Heart right ventricle (tissue), 16 donors: ENCODE results near the gene PSMB4. TPM values are rescaled to one million over a fixed set of nuclear protein-coding genes. Genes with fewer than 3 reads are reported as not detected.

Experiments used
- ATAC-seq, 8 donors: fragments of 200-7000 bp; cut with Tn5 transposase; one replicate each; pipeline ENCODE4 v1.9.1; 2020; ENCODE audit warnings: mild to moderate bottlenecking in 8 of 8, moderate library complexity in 8 of 8, moderate number of reproducible peaks in 1 of 8
- DNase-seq, 2 donors: peaks; one replicate each; pipeline ENCODE4 v3.0.0-alpha.2; 2020
- H3K27ac ChIP-seq, 10 donors: fragments of 200-600 bp; sonication (generic) in 2 of 10; one replicate each; pipeline versions ENCODE4 v1.5.0 to v1.8.0; 2020 to 2022; ENCODE audit warnings: mild to moderate bottlenecking in 3 of 10
- H3K27me3 ChIP-seq, 7 donors: fragments of 200-600 bp; one replicate each; pipeline ENCODE4 v1.8.0; 2021 to 2022; ENCODE audit warnings: mild to moderate bottlenecking in 2 of 7
- H3K36me3 ChIP-seq, 9 donors: fragments of 200-600 bp; sonication (generic) in 1 of 9; one replicate each; pipeline versions ENCODE4 v1.5.0 to v1.8.0; 2020 to 2022; ENCODE audit warnings: mild to moderate bottlenecking in 2 of 9
- H3K4me1 ChIP-seq, 9 donors: fragments of 200-600 bp; sonication (generic) in 1 of 9; one replicate each; pipeline versions ENCODE4 v1.5.0 to v1.8.0; 2020 to 2022; ENCODE audit warnings: mild to moderate bottlenecking in 4 of 9
- H3K4me3 ChIP-seq, 10 donors: fragments of 200-600 bp; sonication (generic) in 2 of 10; one replicate each; pipeline versions ENCODE4 v1.5.0 to v1.8.0; 2020 to 2022; ENCODE audit warnings: mild to moderate bottlenecking in 7 of 10, moderate library complexity in 2 of 10
- H3K9me3 ChIP-seq, 11 donors: fragments of 200-600 bp in 10 of 11; sonication (generic) in 2 of 11; one replicate each; pipeline versions ENCODE4 v1.5.0 to v1.8.0; 2013 to 2022; ENCODE audit warnings: mild to moderate bottlenecking in 2 of 11, control low read depth in 1 of 11, moderate library complexity in 1 of 11
- CTCF ChIP-seq, 9 donors: fragments of 200-600 bp; sonication (generic) in 2 of 9; IDR thresholded peaks; one replicate each; pipeline versions ENCODE4 v1.5.0 to v1.8.0; 2021 to 2022; ENCODE audit warnings: antibody characterized with exemption in 9 of 9, mild to moderate bottlenecking in 5 of 9, moderate library complexity in 1 of 9
- WGBS, 2 donors: extraction: QIAGEN DNeasy Blood & Tissue Kit; methylation state at CpG; one replicate each; pipeline ENCODE4 v1.1.7; 2013; ENCODE audit warnings: inconsistent platforms in 1 of 2; 5-methylcytosine and 5-hydroxymethylcytosine counted together
- intact Hi-C, 10 donors: fragments of 100-400 bp; cut with DNase I; formaldehyde crosslinking; loops; one replicate each; pipeline versions ENCODE4 v1.11.1 to v1.14.2; 2022
- polyA plus RNA-seq, 2 donors: library from polyadenylated mRNA; stranded (reverse); fragments of 200-250 nt; gene quantifications; one replicate each; pipeline ENCODE4 v1.2.3, GENCODE V29; 2013
- total RNA-seq, 10 donors: library from RNA; stranded (reverse); fragmentation: NEBNext Ultra II Directional in 3 of 10; extraction: Animal tissue kit (Norgen Biotek cat#: 25700) in 3 of 10; gene quantifications; one replicate each; pipeline versions ENCODE4 v1.2.1 to v1.2.4, GENCODE V29; 2021 to 2023
- donor health status: Arrhythmogenic right ventricular cardiomyopathy.
- donor health status: ischemic (EF 13 %, LVEDD 7.1; RV severe dilation, severe dysfunction).
- donor health status: healthy with polysubstance abuse.
- donor health status: DM: no; HTN: yes; CAD: no.
- donor health status: DM: no; HTN: no; CAD: no.
- donor health status: ischemic (EF 25% LVEDD 6.9; RV normal size, moderate dysfunction).
- donor health status: ischemic (EF 25% LVEDD 5.7; RV mildly dilated, moderate dysfunction).
- donor health status: healthy.
- donor health status: DM: yes; HTN: yes; CAD: no.
- donor health status: Ischemic cardiomyopathy.
- donor health status: ischemic (EF 35%, LVEDD 5.7; RV mildly dilated, moderate dysfunction).
- donor health status: nonischemic (EF 11% LVEDD 7.7; RV severe dilation, severe dysfunction).
- donor health status: DM: yes; HTN: yes; CAD: no.
- donor health status: PGD.
- donor health status: ischemic (EF 29% LVEDD 5.4; RV normal size, mild dysfunction).
- donor health status: nonischemic (EF 23%, LVEDD 6.1; RV moderate dilation, normal function).

PSMB4 gene
- total and polyA plus RNA-seq, 12 donors = 169 to 441 (median 209) TPM

DNA sequence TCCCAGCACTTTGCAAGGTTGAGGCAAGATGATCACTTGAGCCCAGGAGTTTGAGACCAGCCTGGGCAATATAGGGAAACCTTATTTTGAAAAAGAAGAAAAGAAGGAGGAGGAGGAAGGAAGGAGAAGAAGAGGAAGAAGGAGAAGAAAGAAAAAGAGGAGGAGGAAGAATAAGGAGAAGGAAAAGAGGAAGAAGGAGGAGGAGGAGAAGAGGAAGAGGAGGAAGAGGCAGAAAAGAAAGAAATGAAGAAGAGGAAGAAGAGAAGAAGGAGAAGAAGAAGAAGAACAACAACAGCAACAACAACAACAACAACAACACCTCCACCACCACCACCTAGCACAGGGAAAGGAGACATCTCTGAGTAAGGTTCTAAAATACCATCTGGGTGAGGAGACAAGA lies 37.5 kb upstream of the PSMB4 start:
- TF ChIP-seq CTCF (IDR thresholded peaks at IDR 0.05) = no peak
- peaks cover 0 to 11% (median 3%) of the 10 kb centered on the region in 11 donors for H3K9me3 ChIP-seq
- no peak overlapping the region for H3K4me3 ChIP-seq
- H3K36me3 ChIP-seq = peaks cover 0 to 44% (median 15%) of the 10 kb centered on the region in 9 donors
- DNase-seq (no peak), ATAC-seq (no peak)
- intact Hi-C loops = loop anchor here in 2 of 10 donors (5.0 kb wide), 2 partner anchors 35 to 55 kb away; partner anchors contain the start of gene PSMB4 (in 1 of the 2)
- no peaks in the 10 kb centered on the region for H3K27me3 ChIP-seq
- H3K4me1 ChIP-seq = peaks cover 0 to 2% (median 0%) of the 10 kb centered on the region in 9 donors
- no peak overlapping the region for H3K27ac ChIP-seq

DNA sequence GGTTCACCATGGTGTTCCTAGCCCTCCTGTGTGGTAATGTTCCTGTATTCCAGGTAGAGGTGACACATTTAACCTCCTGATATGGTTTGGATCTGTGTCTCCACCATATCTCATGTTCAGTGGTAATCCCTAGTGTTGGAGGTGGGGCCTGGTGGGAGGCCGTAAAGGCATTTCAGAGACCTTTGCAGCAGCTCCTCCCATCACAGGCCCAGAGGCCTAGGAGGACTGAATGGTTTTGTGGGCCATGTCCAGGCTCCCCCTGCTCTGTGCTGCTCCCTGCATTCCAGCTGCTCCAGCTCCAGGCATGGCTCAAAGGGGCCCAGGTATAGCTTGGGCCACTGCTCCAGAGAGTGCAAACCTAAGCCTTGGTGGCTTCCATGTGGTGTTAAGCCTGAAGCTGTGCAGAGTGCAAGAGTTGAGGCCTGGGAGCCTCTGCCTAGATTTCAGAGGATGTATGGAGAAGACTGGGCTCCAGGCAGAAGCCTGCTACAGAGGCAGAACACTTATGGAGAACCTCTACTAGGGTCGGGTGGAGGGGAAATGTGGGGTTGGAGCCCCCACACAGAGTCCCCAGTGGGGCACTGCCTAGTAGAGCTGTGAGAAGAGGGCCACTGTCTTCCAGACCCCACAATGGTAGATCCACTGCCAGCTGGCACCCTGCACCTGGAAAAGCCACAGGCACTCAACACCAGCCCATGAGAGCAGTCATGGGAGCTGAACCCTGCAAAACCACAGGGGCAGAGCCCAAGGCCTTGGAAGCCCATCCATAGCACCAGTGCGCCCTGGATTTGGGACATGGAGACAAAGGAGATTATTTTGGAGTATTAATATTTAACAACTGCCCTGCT lies 36.8 kb upstream of the PSMB4 start:
- Histone ChIP-seq H3K4me3 (no peak overlapping the region), H3K4me1 (peaks cover 0 to 6% (median 2%) of the 10 kb centered on the region in 9 donors), H3K27me3 (no peaks in the 10 kb centered on the region), H3K27ac (no peak overlapping the region), H3K36me3 (peaks cover 0 to 47% (median 15%) of the 10 kb centered on the region in 9 donors), H3K9me3 (peaks cover 0 to 11% (median 3%) of the 10 kb centered on the region in 11 donors)
- no peak for TF ChIP-seq CTCF (IDR thresholded peaks at IDR 0.05)
- DNase-seq (no peak), ATAC-seq (no peak)
- WGBS, 2 donors = 95 to 96% methylated on average over 3 of the region's 3 CpGs
- intact Hi-C loops = loop anchor here in 2 of 10 donors (5.0 kb wide), 2 partner anchors 35 to 55 kb away; partner anchors contain the start of gene PSMB4 (in 1 of the 2)

DNA sequence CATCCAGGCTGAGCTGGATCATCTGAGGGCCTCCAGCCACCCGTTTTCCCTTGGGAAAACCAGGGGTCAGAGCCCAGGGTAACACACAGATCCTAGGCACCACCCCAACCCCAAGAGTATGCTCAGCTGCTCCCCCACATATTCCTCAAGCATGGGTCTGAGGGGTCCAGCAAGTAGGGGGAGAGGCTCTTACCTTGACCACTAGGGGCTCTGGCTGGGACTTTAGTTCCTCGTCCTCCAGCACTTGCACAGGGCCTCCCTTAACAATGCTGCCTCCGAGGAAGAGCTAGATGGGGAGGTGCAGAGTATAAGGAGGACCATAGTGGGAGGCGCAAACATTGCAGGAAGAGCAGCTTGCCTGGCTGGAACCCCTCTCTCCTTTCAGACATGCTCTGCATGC lies 34.4 kb upstream of the PSMB4 start:
- DNase-seq (no peak), ATAC-seq (no peak)
- Histone ChIP-seq H3K27ac (no peak overlapping the region), H3K27me3 (no peaks in the 10 kb centered on the region), H3K9me3 (peaks cover 0 to 11% (median 3%) of the 10 kb centered on the region in 11 donors), H3K4me3 (no peak overlapping the region), H3K4me1 (peaks cover 9 to 31% (median 25%) of the 10 kb centered on the region in 9 donors), H3K36me3 (peaks cover 0 to 47% (median 18%) of the 10 kb centered on the region in 9 donors)
- TF ChIP-seq CTCF (IDR thresholded peaks at IDR 0.05) = no peak
- intact Hi-C loops = loop anchor here in 2 of 10 donors (5.0 kb wide), 2 partner anchors 32 to 58 kb away; partner anchors contain the start of gene PSMB4 (in 1 of the 2)
- 93 to 95% methylated on average over 4 of the region's 4 CpGs for WGBS, 2 donors

DNA sequence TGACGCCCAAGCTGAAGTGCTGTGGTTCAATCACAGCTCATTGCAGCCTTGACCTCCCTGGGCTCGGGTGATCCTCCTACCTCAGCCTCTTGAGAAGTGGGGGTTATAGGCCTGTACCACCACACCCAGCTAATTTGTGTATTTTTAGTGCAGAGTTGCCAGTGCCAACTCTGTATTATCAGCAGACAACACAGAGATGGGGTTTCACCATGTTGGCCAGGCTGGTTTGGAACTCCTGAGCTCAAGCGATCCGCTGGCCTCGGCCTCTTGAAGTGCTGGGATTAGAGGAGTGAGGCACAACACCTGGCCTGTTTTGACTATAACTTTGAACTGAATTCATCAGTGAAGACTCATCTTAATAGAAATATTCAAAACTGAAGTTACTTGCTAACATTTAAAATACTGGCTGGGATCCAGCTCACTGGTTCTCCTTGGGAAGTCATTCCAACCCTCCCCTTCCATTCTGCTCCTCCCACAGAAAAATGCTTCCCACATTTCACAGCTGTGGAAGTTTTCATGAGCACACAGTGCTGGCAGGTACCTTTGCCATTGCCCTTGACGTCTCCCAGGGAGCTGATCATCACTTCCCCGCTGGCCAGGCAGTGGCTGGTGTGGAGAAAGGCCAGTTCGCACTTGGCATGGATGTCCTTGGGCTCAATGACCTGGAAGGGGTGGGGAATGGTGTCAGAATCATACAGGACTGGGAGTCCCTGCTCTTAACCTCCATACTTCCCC lies 31.5 kb upstream of the PSMB4 start:
- WGBS, 2 donors = 48 to 60% methylated on average over 8 of the region's 8 CpGs
- peaks cover 0 to 47% (median 18%) of the 10 kb centered on the region in 9 donors for H3K36me3 ChIP-seq

More for the DNA sequence above, 31.5 kb upstream of the PSMB4 start:
- H3K4me3 ChIP-seq = no peak overlapping the region
- no peak for TF ChIP-seq CTCF (IDR thresholded peaks at IDR 0.05)
- DNase-seq (peak; percentile 42 to 55), ATAC-seq (peak in 4 of 8 donors; percentile 5 to 56 (median 34))
- peaks cover 0 to 2% (median 0%) of the 10 kb centered on the region in 11 donors for H3K9me3 ChIP-seq
- peak overlapping the region in 8 of 10 donors; percentile 9 to 85 (median 70) for H3K27ac ChIP-seq
- peaks cover 21 to 59% (median 53%) of the 10 kb centered on the region in 9 donors for H3K4me1 ChIP-seq
- intact Hi-C loops = no loop called here
- H3K27me3 ChIP-seq = no peaks in the 10 kb centered on the region
